UCSD-AML1 (cell line): Measurements from ENCODE around the gene POLR3H.
A peak's percentile ranks its signal among the peaks of the same experiment; 100 is the strongest.

ENCODE experiments used
- DNase-seq: peaks from one replicate; lab custom pipeline; 2025; ENCODE audit not compliant: unreplicated experiment; lab: John Stamatoyannopoulos, UW

Gene POLR3H

GRCh38 chr22:41539146-41540005 lies 4.9 kb downstream of the POLR3H start:
- no peak for DNase-seq

GRCh38 chr22:41538583-41538982 lies 5.7 kb downstream of the POLR3H start:
- no peak for DNase-seq

- DNase-seq = no peak
These were observed 7.1 kb downstream of the POLR3H start for GRCh38 chr22:41537203-41537602.

GRCh38 chr22:41535244-41535643 lies 9.0 kb downstream of the POLR3H start:
- no peak for DNase-seq

- no peak for DNase-seq
These were observed 10.1 kb downstream of the POLR3H start for GRCh38 chr22:41534219-41534618.

- peak; percentile 64 for DNase-seq
These were observed 11.1 kb downstream of the POLR3H start for GRCh38 chr22:41532908-41533825.

GRCh38 chr22:41531715-41532477 lies 12.4 kb downstream of the POLR3H start:
- DNase-seq = no peak

- DNase-seq = no peak
These were observed 13.2 kb downstream of the POLR3H start for GRCh38 chr22:41530890-41531714.

GRCh38 chr22:41528938-41529561 lies 15.2 kb downstream of the POLR3H start:
- no peak for DNase-seq

GRCh38 chr22:41528132-41528766 lies 16.0 kb downstream of the POLR3H start:
- no peak for DNase-seq

GRCh38 chr22:41526830-41527799 lies 17.2 kb downstream of the POLR3H start:
- peak; percentile 46 for DNase-seq

- DNase-seq = no peak
These were observed 17.9 kb downstream of the POLR3H start for GRCh38 chr22:41526226-41526829.

GRCh38 chr22:41525450-41526225 lies 18.6 kb downstream of the POLR3H start:
- no peak for DNase-seq

- DNase-seq = peak; percentile 69
These were observed 19.3 kb downstream of the POLR3H start for GRCh38 chr22:41524809-41525449.

- DNase-seq = no peak
These were observed 20.0 kb downstream of the POLR3H start for GRCh38 chr22:41524251-41524661.

GRCh38 chr22:41523464-41524221 lies 20.6 kb downstream of the POLR3H start:
- no peak for DNase-seq
